HG03039 (cell line): ENCODE data around the gene CLSTN1.
"Not testable (repeated sequence)": the region's sequence is repeated elsewhere in the genome, so short reads cannot be mapped to it uniquely, and the experiment has no call there.

ENCODE experiments used
- ATAC-seq: cut with Tn5 transposase; IDR thresholded peaks from one replicate; pipeline ENCODE4 v1.9.1; 2021; ENCODE audit warnings: mild to moderate bottlenecking, moderate library complexity; ENCODE audit not compliant: unreplicated experiment

Gene CLSTN1

DNA sequence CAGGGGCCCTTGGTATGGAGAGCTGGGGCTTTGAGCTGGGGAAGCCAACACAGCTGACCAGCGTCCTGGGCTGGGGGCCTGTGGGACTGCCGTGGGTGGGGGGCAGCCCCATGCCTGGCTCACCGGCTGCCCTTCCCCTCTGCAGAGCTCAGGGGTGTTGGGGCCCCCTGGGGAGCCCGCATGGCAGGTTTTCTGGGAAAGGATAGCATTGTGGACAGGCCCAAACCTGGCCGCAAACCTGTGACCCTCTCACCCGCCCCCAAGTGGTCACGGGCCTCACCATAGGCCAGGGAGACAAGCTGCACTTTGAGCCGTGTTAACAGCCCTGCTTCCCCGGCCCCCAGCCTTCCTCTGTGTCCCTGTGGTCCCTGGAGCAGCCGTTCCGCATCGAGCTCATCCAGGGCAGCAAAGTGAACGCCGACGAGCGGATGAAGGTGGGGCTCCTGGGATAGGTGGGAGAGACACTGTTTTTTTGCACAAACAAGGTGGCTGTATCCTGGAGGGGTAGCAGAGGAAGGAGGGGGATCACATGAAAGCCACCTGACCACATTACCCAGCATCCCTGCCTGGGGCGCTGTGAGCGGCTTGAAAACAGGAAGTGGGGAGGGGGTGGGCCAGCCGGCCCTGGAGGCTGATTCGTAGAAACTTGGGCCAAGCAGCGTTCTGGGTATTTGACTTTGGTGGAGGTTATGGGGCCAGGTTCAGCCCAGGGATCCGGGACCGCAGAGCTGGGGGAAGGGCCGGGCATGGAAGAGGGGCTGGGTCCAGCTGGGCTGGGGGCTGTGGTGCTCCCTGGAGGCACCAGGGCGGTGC lies 106.4 kb downstream of the CLSTN1 start:
- no peak for ATAC-seq

DNA sequence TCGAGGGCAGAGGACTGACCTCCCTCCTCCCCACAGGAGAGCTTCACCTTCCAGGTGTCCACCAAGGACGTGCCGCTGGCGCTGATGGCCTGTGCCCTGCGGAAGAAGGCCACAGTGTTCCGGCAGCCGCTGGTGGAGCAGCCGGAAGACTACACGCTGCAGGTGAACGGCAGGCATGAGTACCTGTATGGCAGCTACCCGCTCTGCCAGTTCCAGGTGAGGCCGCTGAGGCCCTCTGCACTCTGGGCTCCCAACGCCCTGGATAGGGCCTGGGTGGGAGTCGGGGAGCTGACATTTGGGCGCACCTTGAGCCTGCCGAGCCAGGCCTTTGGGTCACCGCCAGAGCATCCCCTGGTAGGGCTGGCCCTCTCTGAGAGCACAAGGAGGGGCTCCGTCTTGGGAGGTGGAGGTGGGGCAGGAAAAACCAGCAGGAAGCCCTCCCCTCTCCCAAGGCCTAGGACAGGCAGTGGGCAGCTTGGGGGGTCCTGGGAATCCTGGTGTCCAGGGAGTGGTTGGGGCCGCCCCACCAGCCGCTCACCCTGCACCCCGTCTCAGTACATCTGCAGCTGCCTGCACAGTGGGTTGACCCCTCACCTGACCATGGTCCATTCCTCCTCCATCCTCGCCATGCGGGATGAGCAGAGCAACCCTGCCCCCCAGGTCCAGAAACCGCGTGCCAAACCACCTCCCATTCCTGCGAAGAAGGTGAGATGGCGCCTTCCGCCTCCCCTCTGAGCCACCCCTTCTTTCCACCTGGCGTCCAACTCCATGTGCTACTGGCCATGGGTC lies 107.2 kb downstream of the CLSTN1 start:
- no peak for ATAC-seq

GRCh38 chr1:9715536-9716226 lies 108.1 kb downstream of the CLSTN1 start:
- ATAC-seq, result no peak

DNA sequence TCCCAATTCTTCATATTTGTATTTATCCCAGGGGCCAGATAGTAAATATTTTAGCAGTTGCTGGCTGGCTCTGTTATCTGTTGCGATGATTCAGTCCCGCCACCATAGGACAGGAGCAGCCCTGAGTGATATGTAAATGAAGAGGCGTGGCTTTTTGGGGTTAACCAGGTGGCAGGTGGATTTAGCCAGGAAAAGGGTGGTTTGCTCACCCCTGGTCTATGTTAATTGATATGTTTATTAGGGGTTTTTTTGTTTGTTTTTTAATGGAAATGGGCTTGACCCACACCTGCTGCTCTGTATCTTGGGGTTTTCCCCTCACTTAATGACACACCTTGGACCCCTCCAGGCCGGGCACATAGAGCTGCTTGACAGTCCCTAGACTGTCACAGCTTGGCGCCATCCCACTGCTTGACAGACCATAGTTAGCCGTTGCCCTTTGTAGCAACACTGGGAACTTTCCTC lies 109.5 kb downstream of the CLSTN1 start:
- ATAC-seq, result no peak

GRCh38 chr1:9712767-9713166 lies 111.0 kb downstream of the CLSTN1 start:
- not testable (repeated sequence) for ATAC-seq

DNA sequence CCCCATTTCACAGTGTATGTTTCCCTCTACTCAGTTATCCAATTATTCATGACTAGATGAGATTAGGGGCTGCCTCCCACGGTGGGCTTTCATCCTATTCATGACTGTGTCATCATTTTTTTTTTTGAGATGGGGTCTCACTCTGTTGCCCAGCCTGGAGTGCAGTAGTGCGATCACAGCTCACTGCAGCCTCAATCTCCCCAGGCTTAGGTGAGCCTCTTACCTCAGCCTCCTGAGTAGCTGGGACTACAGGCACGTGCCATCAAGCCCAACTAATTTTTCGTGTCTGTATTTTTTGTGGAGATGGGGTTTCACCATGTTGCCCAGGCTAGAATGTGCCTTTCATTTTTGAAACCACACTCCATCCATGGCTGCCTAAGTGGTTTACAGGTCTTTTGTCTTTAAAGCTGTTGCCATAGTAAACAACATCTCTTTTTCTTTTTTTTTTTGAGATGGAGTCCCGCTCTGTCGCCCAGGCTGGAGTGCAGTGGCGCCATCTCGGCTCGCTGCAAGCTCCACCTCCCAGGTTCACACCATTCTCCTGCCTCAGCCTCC lies 112.2 kb downstream of the CLSTN1 start:
- no peak for ATAC-seq

DNA sequence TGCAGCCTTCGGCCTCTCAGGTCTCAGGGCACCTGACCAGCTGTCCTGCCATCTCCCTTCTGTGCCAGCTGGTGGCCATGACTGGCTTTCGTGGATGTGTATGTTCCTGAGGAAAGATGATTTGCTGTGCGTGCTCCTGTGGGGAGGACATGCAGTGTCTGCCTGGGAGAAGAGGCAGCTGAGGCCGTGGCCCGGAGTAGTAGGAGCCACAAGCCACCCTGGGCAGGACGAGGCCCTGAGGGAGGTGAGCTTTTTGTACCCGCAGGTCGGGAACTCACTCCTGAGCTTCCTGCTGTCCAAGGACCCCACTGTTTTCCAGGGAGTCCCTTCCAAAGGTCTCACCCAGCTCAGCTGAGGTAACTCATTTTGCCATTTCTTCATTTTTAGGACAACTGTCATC lies 113.7 kb downstream of the CLSTN1 start:
- ATAC-seq, result no peak

- no peak for ATAC-seq
Measured at GRCh38 chr1:9706178-9706577, 117.6 kb downstream of the CLSTN1 start.

DNA sequence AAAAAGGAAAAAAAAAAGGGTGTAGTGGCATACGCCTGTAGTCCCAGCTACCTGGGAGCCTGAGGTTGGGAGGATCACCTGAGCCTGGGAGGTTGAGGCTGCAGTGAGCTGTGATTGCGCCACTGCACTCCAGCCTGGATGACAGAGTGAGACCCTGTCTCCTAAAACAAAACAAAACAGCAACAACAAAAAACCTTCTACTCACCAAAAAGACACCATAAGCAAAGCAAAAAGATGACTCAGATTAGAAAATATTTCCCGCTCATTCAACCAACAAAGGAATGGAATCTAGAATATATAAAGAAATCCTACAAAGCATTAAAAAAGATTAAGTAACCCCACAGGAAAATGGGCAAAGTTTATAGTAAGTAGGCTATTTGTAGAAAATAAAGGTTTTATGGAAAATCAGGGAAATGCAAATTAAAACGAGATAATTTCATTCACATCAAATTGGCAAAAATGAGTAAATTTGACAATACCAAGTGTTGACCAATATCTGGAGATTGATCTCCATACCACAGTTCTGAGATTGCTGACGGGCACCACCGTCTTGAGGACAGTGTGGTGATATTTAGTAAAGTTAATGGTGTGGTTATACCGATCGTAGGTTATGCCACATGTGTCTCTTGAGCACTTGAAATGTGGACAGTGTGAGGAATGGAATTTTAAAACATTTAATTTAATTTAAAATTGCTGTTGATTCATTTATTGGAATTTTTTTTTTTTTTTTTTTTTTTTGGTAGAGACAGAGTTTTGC lies 118.2 kb downstream of the CLSTN1 start:
- ATAC-seq, result no peak

GRCh38 chr1:9703681-9704080 lies 120.1 kb downstream of the CLSTN1 start:
- no peak for ATAC-seq

- ATAC-seq, result no peak
Measured at GRCh38 chr1:9703165-9703509, 120.6 kb downstream of the CLSTN1 start.

- ATAC-seq, result no peak
Measured at GRCh38 chr1:9701665-9702064, 122.1 kb downstream of the CLSTN1 start.

GRCh38 chr1:9700340-9700739 lies 123.4 kb downstream of the CLSTN1 start:
- ATAC-seq, result no peak

GRCh38 chr1:9699361-9699760 lies 124.4 kb downstream of the CLSTN1 start:
- no peak for ATAC-seq

GRCh38 chr1:9696793-9697192 lies 127.0 kb downstream of the CLSTN1 start:
- no peak for ATAC-seq

- ATAC-seq, result no peak
Measured at GRCh38 chr1:9691691-9692090, 132.1 kb downstream of the CLSTN1 start.

GRCh38 chr1:9691108-9691445 lies 132.7 kb downstream of the CLSTN1 start:
- ATAC-seq, result no peak

- ATAC-seq, result no peak
Measured at GRCh38 chr1:9690440-9691107, 133.2 kb downstream of the CLSTN1 start.

- ATAC-seq, result no peak
Measured at GRCh38 chr1:9689971-9690381, 133.8 kb downstream of the CLSTN1 start.
